Aorta (tissue), 5 donors: Measurements from ENCODE around the gene PCDHB15. TPM values are rescaled to one million over a fixed set of nuclear protein-coding genes. Genes with fewer than 3 reads are reported as not detected.
"Not testable (repeated sequence)": the region's sequence is repeated elsewhere in the genome, so short reads cannot be mapped to it uniquely, and the experiment has no call there.

Experiments used
- ATAC-seq: fragments of 200-7000 bp; cut with Tn5 transposase; one replicate; pipeline ENCODE4 v1.9.1; 2022; ENCODE audit warnings: moderate library complexity; ENCODE audit not compliant: low FRiP score
- DNase-seq, 2 donors: peaks; one replicate each; pipeline ENCODE4 v3.0.0-alpha.2; 2020
- H3K27ac ChIP-seq, 2 donors: one replicate each; pipeline ENCODE4 v1.5.1; 2013; ENCODE audit warnings: low read length in 2 of 2, mild to moderate bottlenecking in 2 of 2, moderate library complexity in 2 of 2, control low read depth in 1 of 2, inconsistent platforms in 1 of 2, low read depth in 1 of 2
- H3K27me3 ChIP-seq, 2 donors: one replicate each; pipeline ENCODE4 v1.6.1; 2013; ENCODE audit warnings: control low read depth in 1 of 2, low read length in 1 of 2, mild to moderate bottlenecking in 1 of 2, moderate library complexity in 1 of 2; ENCODE audit not compliant: insufficient read depth in 2 of 2, control insufficient read depth in 1 of 2
- H3K36me3 ChIP-seq, 2 donors: one replicate each; pipeline ENCODE4 v1.6.1; 2013; ENCODE audit warnings: control low read depth in 1 of 2, low read length in 1 of 2, mild to moderate bottlenecking in 1 of 2; ENCODE audit not compliant: insufficient read depth in 2 of 2, control insufficient read depth in 1 of 2
- H3K4me1 ChIP-seq, 2 donors: one replicate each; pipeline ENCODE4 v1.6.1; 2013; ENCODE audit warnings: low read length in 2 of 2, control low read depth in 1 of 2, mild to moderate bottlenecking in 1 of 2, moderate library complexity in 1 of 2; ENCODE audit not compliant: insufficient read depth in 2 of 2, control insufficient read depth in 1 of 2
- H3K4me3 ChIP-seq, 2 donors: one replicate each; pipeline ENCODE4 v1.5.1; 2013; ENCODE audit warnings: low read length in 2 of 2, control low read depth in 1 of 2, mild to moderate bottlenecking in 1 of 2
- H3K9me3 ChIP-seq: one replicate; pipeline ENCODE4 v1.6.1; 2013; ENCODE audit warnings: mild to moderate bottlenecking, low read length; ENCODE audit not compliant: control insufficient read depth
- WGBS, 2 donors: extraction: QIAGEN DNeasy Blood & Tissue Kit; methylation state at CpG; one replicate each; pipeline ENCODE4 v1.1.7; 2013; 5-methylcytosine and 5-hydroxymethylcytosine counted together
- intact Hi-C, 2 donors: fragments of 100-400 bp; cut with DNase I; formaldehyde crosslinking; loops; one replicate each; pipeline versions ENCODE4 v1.14.2 to v1.15.0; 2022
- polyA plus RNA-seq, 2 donors: library from polyadenylated mRNA; stranded (reverse); fragments of 200-250 nt; gene quantifications; one replicate each; pipeline ENCODE4 v1.2.3, GENCODE V29; 2013
- total RNA-seq, 2 donors: library from RNA; stranded (reverse); fragmentation: NEBNext Ultra II Directional; extraction: Animal tissue kit (Norgen Biotek cat#: 25700); gene quantifications; one replicate each; pipeline ENCODE4 v1.2.1, GENCODE V29; 2021
- donor health status: healthy with polysubstance abuse.
- donor health status: Bipolar disorder and iron deficiency.
- donor health status: DM: no; HTN: no; CAD: no.
- donor health status: DM: no; HTN: no; CAD: no.
- donor health status: DM: yes; HTN: yes; CAD: no.

PCDHB15 gene
- total and polyA plus RNA-seq, 4 donors: 4.4 to 12.1 (median 9.8) TPM

- not testable (repeated sequence) for DNase-seq, H3K4me3 ChIP-seq, H3K36me3 ChIP-seq, H3K4me1 ChIP-seq, H3K27me3 ChIP-seq, ATAC-seq, H3K27ac ChIP-seq
- WGBS, 2 donors: 19 to 21% methylated on average over 38 to 40 of the region's 40 CpGs
- H3K9me3 ChIP-seq: peaks cover 29% of the 10 kb centered on the region
- intact Hi-C loops: loop anchor here (10.0 kb wide), 2 partner anchors 119 to 329 kb away; partner anchors contain the start of genes PCDHGA4 (in 1 of the 2), PCDHGB1 (in 1 of the 2) and PCDHGB2 (in 1 of the 2)
These were observed 9.3 kb upstream of the PCDHB15 start for GRCh38 chr5:141235922-141236321.

DNA sequence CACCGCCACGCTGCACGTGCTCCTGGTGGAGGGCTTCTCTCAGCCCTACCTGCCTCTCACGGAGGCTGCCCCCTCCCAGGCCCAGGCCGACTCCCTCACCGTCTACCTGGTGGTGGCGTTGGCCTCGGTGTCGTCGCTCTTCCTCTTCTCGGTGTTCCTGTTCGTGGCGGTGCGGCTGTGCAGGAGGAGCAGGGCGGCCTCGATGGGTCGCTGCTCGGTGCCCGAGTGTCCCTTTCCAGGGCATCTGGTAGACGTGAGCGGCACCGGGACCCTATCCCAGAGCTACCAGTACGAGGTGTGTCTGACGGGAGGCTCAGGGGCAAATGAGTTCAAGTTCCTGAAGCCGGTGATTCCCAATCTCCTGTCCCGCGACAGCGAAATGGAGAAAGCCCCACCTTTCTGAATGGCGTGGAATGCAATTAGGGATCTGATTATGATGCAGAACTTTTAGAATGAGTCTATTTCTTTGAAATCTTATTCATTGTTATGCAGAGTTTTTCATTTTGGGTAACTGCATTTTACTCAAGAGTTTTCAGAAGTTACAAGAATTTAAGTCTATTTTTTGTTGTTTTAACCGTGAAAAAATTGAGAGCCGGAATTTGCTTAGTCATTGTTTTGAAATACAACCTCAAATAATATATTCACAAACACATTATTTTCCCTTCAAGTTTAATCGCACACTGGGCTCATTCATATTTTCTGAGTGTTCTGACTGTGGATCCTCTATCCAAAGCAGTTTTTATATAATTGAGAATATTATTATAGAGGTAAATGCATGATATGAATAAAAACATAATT is 8.5 kb upstream of the PCDHB15 start:
- Histone ChIP-seq H3K27me3 (peaks cover 0 to 1% of the 10 kb centered on the region in 2 donors), H3K36me3 (no peaks in the 10 kb centered on the region), H3K9me3 (peaks cover 35% of the 10 kb centered on the region), H3K27ac (no peak overlapping the region), H3K4me3 (no peak overlapping the region), H3K4me1 (no peaks in the 10 kb centered on the region)
- 17 to 18% methylated on average over 32 of the region's 32 CpGs for WGBS, 2 donors
- no peak for ATAC-seq
- intact Hi-C loops: loop anchor here (10.0 kb wide), 2 partner anchors 118 to 328 kb away; partner anchors contain the start of genes PCDHGA4 (in 1 of the 2), PCDHGB1 (in 1 of the 2) and PCDHGB2 (in 1 of the 2)
- DNase-seq: no peak

- H3K27ac ChIP-seq: no peak overlapping the region
- DNase-seq: no peak
- no peak for ATAC-seq
- no peaks in the 10 kb centered on the region for H3K27me3 ChIP-seq
- no peak overlapping the region for H3K4me3 ChIP-seq
- intact Hi-C loops: loop anchor here in 1 of 2 donors (10.0 kb wide), 1 partner anchor 83 kb away; the partner anchor contains the start of gene TAF7
- peaks cover 32% of the 10 kb centered on the region for H3K9me3 ChIP-seq
- no peaks in the 10 kb centered on the region for H3K4me1 ChIP-seq
- WGBS, 2 donors: 13 to 18% methylated on average over 43 of the region's 43 CpGs
- no peaks in the 10 kb centered on the region for H3K36me3 ChIP-seq
These were observed 3.7 kb upstream of the PCDHB15 start for GRCh38 chr5:141241496-141241895.

DNA sequence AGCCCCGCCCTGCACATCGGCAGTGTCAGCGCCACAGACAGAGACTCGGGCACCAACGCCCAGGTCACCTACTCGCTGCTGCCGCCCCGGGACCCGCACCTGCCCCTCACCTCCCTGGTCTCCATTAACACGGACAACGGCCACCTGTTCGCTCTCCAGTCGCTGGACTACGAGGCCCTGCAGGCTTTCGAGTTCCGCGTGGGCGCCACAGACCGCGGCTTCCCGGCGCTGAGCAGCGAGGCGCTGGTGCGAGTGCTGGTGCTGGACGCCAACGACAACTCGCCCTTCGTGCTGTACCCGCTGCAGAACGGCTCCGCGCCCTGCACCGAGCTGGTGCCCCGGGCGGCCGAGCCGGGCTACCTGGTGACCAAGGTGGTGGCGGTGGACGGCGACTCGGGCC is 1.8 kb downstream of the PCDHB15 start:
- intact Hi-C loops: loop anchor here in 1 of 2 donors (10.0 kb wide), 1 partner anchor 78 kb away; the partner anchor contains the start of gene TAF7
- H3K4me1 ChIP-seq, H3K4me3 ChIP-seq, ATAC-seq, DNase-seq, H3K27me3 ChIP-seq, H3K27ac ChIP-seq, H3K36me3 ChIP-seq: not testable (repeated sequence)
- peaks cover 25% of the 10 kb centered on the region for H3K9me3 ChIP-seq
- 26 to 35% methylated on average over 17 to 36 of the region's 42 CpGs for WGBS, 2 donors

DNA sequence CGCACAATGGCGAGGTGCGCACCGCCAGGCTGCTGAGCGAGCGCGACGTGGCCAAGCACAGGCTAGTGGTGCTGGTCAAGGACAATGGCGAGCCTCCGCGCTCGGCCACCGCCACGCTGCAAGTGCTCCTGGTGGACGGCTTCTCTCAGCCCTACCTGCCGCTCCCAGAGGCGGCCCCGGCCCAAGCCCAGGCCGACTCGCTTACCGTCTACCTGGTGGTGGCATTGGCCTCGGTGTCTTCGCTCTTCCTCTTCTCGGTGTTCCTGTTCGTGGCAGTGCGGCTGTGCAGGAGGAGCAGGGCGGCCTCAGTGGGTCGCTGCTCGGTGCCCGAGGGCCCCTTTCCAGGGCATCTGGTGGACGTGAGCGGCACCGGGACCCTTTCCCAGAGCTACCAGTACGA is 2.2 kb downstream of the PCDHB15 start:
- DNase-seq, ATAC-seq, H3K4me1 ChIP-seq, H3K36me3 ChIP-seq, H3K4me3 ChIP-seq, H3K27ac ChIP-seq, H3K27me3 ChIP-seq: not testable (repeated sequence)
- intact Hi-C loops: loop anchor here in 1 of 2 donors (10.0 kb wide), 1 partner anchor 77 kb away; the partner anchor contains the start of gene TAF7
- peaks cover 24% of the 10 kb centered on the region for H3K9me3 ChIP-seq
- 42 to 47% methylated on average over 28 to 34 of the region's 34 CpGs for WGBS, 2 donors

GRCh38 chr5:141250576-141250975 is 5.4 kb downstream of the PCDHB15 start:
- no peak overlapping the region for H3K4me3 ChIP-seq
- no peaks in the 10 kb centered on the region for H3K36me3 ChIP-seq
- H3K27me3 ChIP-seq: no peaks in the 10 kb centered on the region
- ATAC-seq (no peak), DNase-seq (no peak)
- no peak overlapping the region for H3K27ac ChIP-seq
- H3K4me1 ChIP-seq: no peaks in the 10 kb centered on the region
- intact Hi-C loops: no loop called here
- peaks cover 20% of the 10 kb centered on the region for H3K9me3 ChIP-seq

GRCh38 chr5:141258464-141258863 is 13.3 kb downstream of the PCDHB15 start:
- H3K36me3 ChIP-seq: no peaks in the 10 kb centered on the region
- no peak for ATAC-seq

GRCh38 chr5:141258948-141259347 is 13.8 kb downstream of the PCDHB15 start:
- Histone ChIP-seq H3K4me1 (no peaks in the 10 kb centered on the region), H3K4me3 (no peak overlapping the region), H3K9me3 (peaks cover 12% of the 10 kb centered on the region), H3K27me3 (no peaks in the 10 kb centered on the region), H3K27ac (no peak overlapping the region), H3K36me3 (no peaks in the 10 kb centered on the region)
- intact Hi-C loops: no loop called here
- DNase-seq: no peak
- no peak for ATAC-seq

More at GRCh38 chr5:141258464-141258863, 13.3 kb downstream of the PCDHB15 start:
- Histone ChIP-seq H3K27ac (no peak overlapping the region), H3K9me3 (peaks cover 13% of the 10 kb centered on the region), H3K4me3 (no peak overlapping the region), H3K27me3 (no peaks in the 10 kb centered on the region), H3K4me1 (no peaks in the 10 kb centered on the region)
- DNase-seq: no peak
- intact Hi-C loops: no loop called here
